ENCODE measurements around the gene TMEM259.

DNA sequence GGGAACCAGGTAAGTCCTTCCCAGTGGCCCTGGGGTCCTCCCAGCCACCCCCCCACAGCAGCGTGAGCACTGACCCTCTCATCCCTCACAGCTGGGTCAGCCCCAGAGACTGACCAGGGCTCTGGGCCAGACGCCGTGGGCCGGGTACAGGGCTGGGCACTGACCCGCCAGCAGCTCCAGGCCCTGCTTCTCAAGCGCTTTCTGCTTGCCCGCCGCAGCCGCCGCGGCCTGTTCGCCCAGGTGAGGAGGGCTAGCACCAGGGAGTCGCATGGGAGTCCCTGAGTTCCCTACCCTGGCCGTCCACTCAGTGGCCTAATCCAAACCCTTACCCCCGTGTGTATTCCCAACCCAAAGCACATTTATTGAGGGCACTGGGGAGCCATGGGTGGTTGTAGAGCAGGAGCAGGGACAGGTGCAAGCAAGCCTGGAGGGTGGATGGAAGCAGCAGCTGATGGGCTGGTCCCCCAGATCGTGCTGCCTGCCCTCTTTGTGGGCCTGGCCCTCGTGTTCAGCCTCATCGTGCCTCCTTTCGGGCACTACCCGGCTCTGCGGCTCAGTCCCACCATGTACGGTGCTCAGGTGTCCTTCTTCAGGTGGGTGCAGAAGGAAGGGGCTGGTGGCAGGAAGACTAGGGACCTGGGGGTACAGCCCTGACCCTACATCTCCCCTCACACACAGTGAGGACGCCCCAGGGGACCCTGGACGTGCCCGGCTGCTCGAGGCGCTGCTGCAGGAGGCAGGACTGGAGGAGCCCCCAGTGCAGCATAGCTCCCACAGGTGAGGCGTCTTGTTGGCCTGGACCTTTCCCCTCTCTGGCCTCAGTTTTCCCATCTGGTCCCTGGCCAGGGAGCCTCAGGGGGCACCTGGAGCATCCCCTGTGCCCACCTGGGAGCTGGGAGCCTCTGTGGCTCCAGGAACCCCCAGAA, 33.4 kb upstream of the TMEM259 start:
- TF ChIP-seq, protein P1, sequence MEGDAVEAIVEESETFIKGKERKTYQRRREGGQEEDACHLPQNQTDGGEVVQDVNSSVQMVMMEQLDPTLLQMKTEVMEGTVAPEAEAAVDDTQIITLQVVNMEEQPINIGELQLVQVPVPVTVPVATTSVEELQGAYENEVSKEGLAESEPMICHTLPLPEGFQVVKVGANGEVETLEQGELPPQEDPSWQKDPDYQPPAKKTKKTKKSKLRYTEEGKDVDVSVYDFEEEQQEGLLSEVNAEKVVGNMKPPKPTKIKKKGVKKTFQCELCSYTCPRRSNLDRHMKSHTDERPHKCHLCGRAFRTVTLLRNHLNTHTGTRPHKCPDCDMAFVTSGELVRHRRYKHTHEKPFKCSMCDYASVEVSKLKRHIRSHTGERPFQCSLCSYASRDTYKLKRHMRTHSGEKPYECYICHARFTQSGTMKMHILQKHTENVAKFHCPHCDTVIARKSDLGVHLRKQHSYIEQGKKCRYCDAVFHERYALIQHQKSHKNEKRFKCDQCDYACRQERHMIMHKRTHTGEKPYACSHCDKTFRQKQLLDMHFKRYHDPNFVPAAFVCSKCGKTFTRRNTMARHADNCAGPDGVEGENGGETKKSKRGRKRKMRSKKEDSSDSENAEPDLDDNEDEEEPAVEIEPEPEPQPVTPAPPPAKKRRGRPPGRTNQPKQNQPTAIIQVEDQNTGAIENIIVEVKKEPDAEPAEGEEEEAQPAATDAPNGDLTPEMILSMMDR (CRISPR knock-in tag; IDR thresholded peaks at IDR 0.05): no peak
- no peak for TF ChIP-seq ZNF33B (CRISPR knock-in tag; IDR thresholded peaks at IDR 0.05)
- TF ChIP-seq EZH2 (conservative IDR thresholded peaks at IDR 0.05; ENCODE audit: low read depth, low read length): no peak
- TF ChIP-seq, protein P2, sequence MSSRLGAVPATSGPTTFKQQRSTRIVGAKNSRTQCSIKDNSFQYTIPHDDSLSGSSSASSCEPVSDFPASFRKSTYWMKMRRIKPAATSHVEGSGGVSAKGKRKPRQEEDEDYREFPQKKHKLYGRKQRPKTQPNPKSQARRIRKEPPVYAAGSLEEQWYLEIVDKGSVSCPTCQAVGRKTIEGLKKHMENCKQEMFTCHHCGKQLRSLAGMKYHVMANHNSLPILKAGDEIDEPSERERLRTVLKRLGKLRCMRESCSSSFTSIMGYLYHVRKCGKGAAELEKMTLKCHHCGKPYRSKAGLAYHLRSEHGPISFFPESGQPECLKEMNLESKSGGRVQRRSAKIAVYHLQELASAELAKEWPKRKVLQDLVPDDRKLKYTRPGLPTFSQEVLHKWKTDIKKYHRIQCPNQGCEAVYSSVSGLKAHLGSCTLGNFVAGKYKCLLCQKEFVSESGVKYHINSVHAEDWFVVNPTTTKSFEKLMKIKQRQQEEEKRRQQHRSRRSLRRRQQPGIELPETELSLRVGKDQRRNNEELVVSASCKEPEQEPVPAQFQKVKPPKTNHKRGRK (CRISPR knock-in tag; IDR thresholded peaks at IDR 0.05): no peak

All from HepG2 (cell line).